ENCODE data around the gene ZFP42. TPM values are rescaled to one million over a fixed set of nuclear protein-coding genes. Genes with fewer than 3 reads are reported as not detected.

ZFP42 gene
- total RNA-seq, 1 experiment from 2014 or later: not detected

DNA sequence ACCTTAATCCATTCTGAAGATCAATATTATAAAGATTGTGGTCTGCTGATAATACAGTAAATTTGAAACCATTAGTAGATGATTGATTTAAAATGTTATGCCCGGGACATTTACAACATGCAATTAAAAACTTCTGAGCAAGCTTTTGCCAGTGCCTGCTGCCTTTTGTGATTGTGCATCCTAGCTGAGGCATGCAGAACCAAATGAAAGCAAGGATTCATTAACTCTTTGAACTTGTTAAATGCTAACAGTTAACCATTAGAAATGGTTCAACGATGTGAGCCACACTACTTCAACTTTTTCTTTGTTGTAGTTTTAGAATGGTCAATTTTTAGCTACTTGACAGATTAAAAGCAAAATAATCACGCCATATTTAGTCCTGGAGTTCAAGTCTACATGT is 51.1 kb downstream of the ZFP42 start:
- Histone ChIP-seq H3K79me2 (ENCODE audit: low read depth) (no peaks in the 10 kb centered on the region), H3K4me1 (replicated peaks; ENCODE audit: insufficient read depth) (no peaks in the 10 kb centered on the region), H3K9me3 (ENCODE audit: insufficient read depth, low read depth) (no peaks in the 10 kb centered on the region), H3K36me3 (ENCODE audit: low read depth) (no peaks in the 10 kb centered on the region), H4K20me1 (ENCODE audit: insufficient read depth) (no peaks in the 10 kb centered on the region), H2AFZ (no peak overlapping the region), H3K27ac (no peak overlapping the region), H3K9me2 (ENCODE audit: insufficient read depth) (no peaks in the 10 kb centered on the region), H3F3A (ENCODE audit: insufficient read depth, low read depth) (no peaks in the 10 kb centered on the region), H3K27me3 (ENCODE audit: insufficient read depth, low read depth) (peaks cover 5% of the 10 kb centered on the region; the same call in 1 of the 2 replicates), H3K4me3 (no peak overlapping the region), H3K4me2 (no peak overlapping the region)
- TF ChIP-seq, protein P1, sequence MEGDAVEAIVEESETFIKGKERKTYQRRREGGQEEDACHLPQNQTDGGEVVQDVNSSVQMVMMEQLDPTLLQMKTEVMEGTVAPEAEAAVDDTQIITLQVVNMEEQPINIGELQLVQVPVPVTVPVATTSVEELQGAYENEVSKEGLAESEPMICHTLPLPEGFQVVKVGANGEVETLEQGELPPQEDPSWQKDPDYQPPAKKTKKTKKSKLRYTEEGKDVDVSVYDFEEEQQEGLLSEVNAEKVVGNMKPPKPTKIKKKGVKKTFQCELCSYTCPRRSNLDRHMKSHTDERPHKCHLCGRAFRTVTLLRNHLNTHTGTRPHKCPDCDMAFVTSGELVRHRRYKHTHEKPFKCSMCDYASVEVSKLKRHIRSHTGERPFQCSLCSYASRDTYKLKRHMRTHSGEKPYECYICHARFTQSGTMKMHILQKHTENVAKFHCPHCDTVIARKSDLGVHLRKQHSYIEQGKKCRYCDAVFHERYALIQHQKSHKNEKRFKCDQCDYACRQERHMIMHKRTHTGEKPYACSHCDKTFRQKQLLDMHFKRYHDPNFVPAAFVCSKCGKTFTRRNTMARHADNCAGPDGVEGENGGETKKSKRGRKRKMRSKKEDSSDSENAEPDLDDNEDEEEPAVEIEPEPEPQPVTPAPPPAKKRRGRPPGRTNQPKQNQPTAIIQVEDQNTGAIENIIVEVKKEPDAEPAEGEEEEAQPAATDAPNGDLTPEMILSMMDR (conservative IDR thresholded peaks at IDR 0.05): no peak
- TF ChIP-seq EZH2 (IDR thresholded peaks at IDR 0.05; ENCODE audit: low read depth): no peak
- no TSS peak for BruUV-seq (replicated peaks)
- intact Hi-C loops (cut with micrococcal nuclease; ENCODE audit: unreplicated experiment): no loop called here
- CTCF ChIA-PET: no interaction called here
- POLR2A ChIA-PET (ENCODE audit: unreplicated experiment): no interaction called here
- no peak for DNase-seq

DNA sequence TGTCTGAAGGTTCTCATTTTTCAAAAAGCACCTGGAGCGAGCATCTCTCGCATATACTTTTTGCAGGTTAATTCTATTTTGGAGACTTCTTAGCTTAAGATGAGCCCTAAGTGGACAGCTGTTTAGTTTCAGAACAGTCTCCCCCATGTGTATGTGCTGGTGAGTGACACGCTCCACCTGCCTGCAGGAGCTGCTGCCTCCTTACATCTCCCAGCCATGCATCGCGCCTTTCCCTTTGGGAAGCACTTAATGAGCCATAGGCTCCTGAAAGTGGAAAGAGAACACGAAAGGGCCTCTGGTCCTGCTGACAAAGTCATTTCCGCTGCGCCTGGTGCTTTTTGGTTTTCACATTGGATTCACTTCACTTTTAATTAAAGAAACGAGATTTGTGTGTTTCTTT is 57.7 kb downstream of the ZFP42 start:
- intact Hi-C loops (cut with micrococcal nuclease; ENCODE audit: unreplicated experiment): no loop called here
- Histone ChIP-seq H3K27ac (no peak overlapping the region), H3K9me2 (ENCODE audit: insufficient read depth) (no peaks in the 10 kb centered on the region), H3K4me3 (no peak overlapping the region), H3K27me3 (ENCODE audit: insufficient read depth, low read depth) (peaks cover 4% of the 10 kb centered on the region; the same call in 1 of the 2 replicates), H3F3A (ENCODE audit: insufficient read depth, low read depth) (no peaks in the 10 kb centered on the region), H4K20me1 (ENCODE audit: insufficient read depth) (no peaks in the 10 kb centered on the region), H3K79me2 (ENCODE audit: low read depth) (no peaks in the 10 kb centered on the region), H3K4me2 (no peak overlapping the region), H3K36me3 (ENCODE audit: low read depth) (no peaks in the 10 kb centered on the region), H3K9me3 (ENCODE audit: insufficient read depth, low read depth) (no peaks in the 10 kb centered on the region), H3K4me1 (replicated peaks; ENCODE audit: insufficient read depth) (no peaks in the 10 kb centered on the region), H2AFZ (no peak overlapping the region)
- POLR2A ChIA-PET (ENCODE audit: unreplicated experiment): no interaction called here
- BruUV-seq (replicated peaks): no TSS peak
- no peak for TF ChIP-seq EZH2 (IDR thresholded peaks at IDR 0.05; ENCODE audit: low read depth)
- TF ChIP-seq, protein P1 (conservative IDR thresholded peaks at IDR 0.05): no peak
- CTCF ChIA-PET: no interaction called here
- DNase-seq: no peak

Other genes starting within 250 kb of the ZFP42 start
- 0.28 TPM in 1 of 2 replicates, not detected in the other for gene TRIML2, start 113.8 kb downstream of the ZFP42 start, total RNA-seq (2021)
- gene TRIML1, start 143.7 kb downstream of the ZFP42 start, total RNA-seq (2021): not detected in 2 replicates

Data from PC-9 (cell line).